ENCODE measurements around the gene LOXL3. TPM values are rescaled to one million over a fixed set of nuclear protein-coding genes. Genes with fewer than 3 reads are reported as not detected.

Gene LOXL3
- total and polyA plus RNA-seq, 2 of the 8 experiments (the other 6 are each of a cell fraction or from before 2014, with no cell fraction given) = 22.4 to 27.2 TPM

DNA sequence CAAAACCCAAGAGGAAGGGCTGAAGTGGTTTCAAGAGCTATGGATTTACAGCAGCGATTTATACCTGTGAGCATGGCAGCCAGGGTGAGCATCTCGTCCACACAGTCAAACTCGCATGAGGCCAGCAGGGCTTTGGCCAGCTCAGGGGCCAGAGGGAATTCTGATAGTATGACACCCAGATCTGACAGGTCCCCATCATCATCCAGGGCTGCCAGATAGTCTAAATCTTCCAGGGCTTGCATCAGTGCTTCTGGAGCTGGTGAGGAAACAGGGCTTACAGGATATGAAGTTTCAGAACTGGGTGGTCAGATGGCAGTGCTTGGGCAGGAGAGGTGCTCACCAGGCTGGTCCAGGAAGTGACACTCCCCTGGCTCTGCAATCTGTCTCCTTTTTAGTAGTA is 31.2 kb downstream of the LOXL3 start:
- Histone ChIP-seq H2AFZ (ENCODE audit: low read length) (no peak overlapping the region), H3K4me1 (replicated peaks in 1 of 4; ENCODE audit: control insufficient read depth in 3 of 4, insufficient read depth in 4 of 4, low read length in 3 of 4) (no peaks in the 10 kb centered on the region), H4K5ac (ENCODE audit: insufficient read length, low read depth, low read length) (no peak overlapping the region), H3K18ac (ENCODE audit: extremely low read depth, low read length) (no peak overlapping the region), H2AK5ac (ENCODE audit: low read depth, low read length) (no peak overlapping the region), H3K56ac (replicated peaks; ENCODE audit: insufficient read length, low read depth, low read length) (peak overlapping the region; percentile 23), H3K23ac (ENCODE audit: insufficient read length) (no peak overlapping the region), H3K4me2 (ENCODE audit: insufficient read depth in 1 of 2, low read depth in 2 of 2, low read length in 2 of 2) (no peak overlapping the region), H4K8ac (ENCODE audit: extremely low read depth, insufficient read depth, low read length) (no peak overlapping the region), H3K9me3 (ENCODE audit: insufficient read depth in 2 of 2, low read depth in 1 of 2, low read length in 1 of 2) (no peaks in the 10 kb centered on the region), H4K91ac (replicated peaks; ENCODE audit: insufficient read length, low read length) (no peak overlapping the region), H3K23me2 (ENCODE audit: low read depth, low read length) (no peaks in the 10 kb centered on the region), H2BK20ac (ENCODE audit: low read length) (no peak overlapping the region), H3K9ac (replicated peaks in 1 of 4; ENCODE audit: extremely low read depth in 1 of 4, low read depth in 3 of 4, low read length in 3 of 4) (no peak overlapping the region), H3K27me3 (replicated peaks in 1 of 4; ENCODE audit: control insufficient read depth in 3 of 4, extremely low read depth in 1 of 4, insufficient read depth in 3 of 4, low read length in 3 of 4) (peaks cover 9 to 39% (median 30%) of the 10 kb centered on the region in 4 experiments), H3K79me2 (ENCODE audit: control insufficient read depth in 1 of 2, insufficient read depth in 2 of 2, low read length in 2 of 2) (no peaks in the 10 kb centered on the region), H2BK12ac (ENCODE audit: low read depth, low read length) (no peak overlapping the region), H3K14ac (ENCODE audit: insufficient read length) (no peak overlapping the region), H3K27ac (ENCODE audit: low read depth, low read length) (no peak overlapping the region), H3K79me1 (ENCODE audit: low read depth, low read length) (no peaks in the 10 kb centered on the region), H4K20me1 (replicated peaks in 1 of 2; ENCODE audit: control insufficient read depth in 1 of 2, insufficient read depth in 2 of 2, low read length in 2 of 2) (no peaks in the 10 kb centered on the region), H2BK15ac (ENCODE audit: low read length) (no peak overlapping the region), H3K4me3 (ENCODE audit: extremely low read depth in 1 of 4, insufficient read depth in 2 of 4, low read depth in 3 of 4, low read length in 4 of 4) (no peak overlapping the region), H3K4ac (replicated peaks; ENCODE audit: insufficient read length, low read depth, low read length) (no peak overlapping the region), H2BK120ac (replicated peaks; ENCODE audit: low read depth, low read length) (no peak overlapping the region), H2BK5ac (ENCODE audit: low read depth, low read length) (no peak overlapping the region), H3K36me3 (ENCODE audit: control insufficient read depth in 2 of 4, insufficient read depth in 4 of 4, low read length in 3 of 4) (peaks cover 5 to 13% (median 12%) of the 10 kb centered on the region in 4 experiments; a peak in 6 of 8 replicates)
- TF ChIP-seq JUND (IDR thresholded peaks at IDR 0.05; ENCODE audit: low read length) (no peak), BCL11A (IDR thresholded peaks at IDR 0.05; ENCODE audit: low read depth in 2 of 2, low read length in 2 of 2) (no peak), SIRT6 (IDR thresholded peaks at IDR 0.05; ENCODE audit: low read length) (no peak), SP2 (IDR thresholded peaks at IDR 0.05; ENCODE audit: low read length) (no peak), MAFK (IDR thresholded peaks at IDR 0.05; ENCODE audit: low read depth, low read length) (no peak), GABPA (IDR thresholded peaks at IDR 0.05; ENCODE audit: borderline replicate concordance, insufficient read depth, low read length) (no peak)
- TF ChIP-seq, protein P1, sequence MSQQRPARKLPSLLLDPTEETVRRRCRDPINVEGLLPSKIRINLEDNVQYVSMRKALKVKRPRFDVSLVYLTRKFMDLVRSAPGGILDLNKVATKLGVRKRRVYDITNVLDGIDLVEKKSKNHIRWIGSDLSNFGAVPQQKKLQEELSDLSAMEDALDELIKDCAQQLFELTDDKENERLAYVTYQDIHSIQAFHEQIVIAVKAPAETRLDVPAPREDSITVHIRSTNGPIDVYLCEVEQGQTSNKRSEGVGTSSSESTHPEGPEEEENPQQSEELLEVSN (IDR thresholded peaks at IDR 0.05) = no peak
- ChIA-PET CTCF (ENCODE audit: partially characterized antibody) (interaction anchor here (0.8 to 1.4 kb wide), 6 partner anchors 9 to 50 kb away, joined by 3 to 5 read pairs (median 4); partner anchors contain the start of gene MRPL53), POLR2A (ENCODE audit: partially characterized antibody) (interaction anchor here (0.7 to 1.7 kb wide), 6 partner anchors 16 to 50 kb away, joined by 3 read pairs; partner anchors contain the start of gene MRPL53)
- no peak for DNase-seq (ENCODE audit: low read depth in 1 of 2, low spot score in 2 of 2)
- WGBS, 2 experiments (ENCODE audit: extremely low coverage in 1 of 2, insufficient coverage in 1 of 2, insufficient read length in 1 of 2, insufficient replicate concordance in 2 of 2, low coverage in 1 of 2, low lambda C conversion rate in 2 of 2, missing lambda C conversion rate in 1 of 2) = 77% methylated on average over 3 of the region's 3 CpGs; no CpG with 5 or more reads in 1 of the 2 experiments
- FAIRE-seq = no peak
